GM21367 (cell line): ENCODE data around the gene ZNF385A.

Experiments
- ATAC-seq: cut with Tn5 transposase; IDR thresholded peaks from one replicate; pipeline ENCODE4 v1.9.1; 2021; ENCODE audit not compliant: unreplicated experiment

The ZNF385A gene

GRCh38 chr12:54416687-54417603 lies 32.4 kb upstream of the ZNF385A start:
- no peak for ATAC-seq

DNA sequence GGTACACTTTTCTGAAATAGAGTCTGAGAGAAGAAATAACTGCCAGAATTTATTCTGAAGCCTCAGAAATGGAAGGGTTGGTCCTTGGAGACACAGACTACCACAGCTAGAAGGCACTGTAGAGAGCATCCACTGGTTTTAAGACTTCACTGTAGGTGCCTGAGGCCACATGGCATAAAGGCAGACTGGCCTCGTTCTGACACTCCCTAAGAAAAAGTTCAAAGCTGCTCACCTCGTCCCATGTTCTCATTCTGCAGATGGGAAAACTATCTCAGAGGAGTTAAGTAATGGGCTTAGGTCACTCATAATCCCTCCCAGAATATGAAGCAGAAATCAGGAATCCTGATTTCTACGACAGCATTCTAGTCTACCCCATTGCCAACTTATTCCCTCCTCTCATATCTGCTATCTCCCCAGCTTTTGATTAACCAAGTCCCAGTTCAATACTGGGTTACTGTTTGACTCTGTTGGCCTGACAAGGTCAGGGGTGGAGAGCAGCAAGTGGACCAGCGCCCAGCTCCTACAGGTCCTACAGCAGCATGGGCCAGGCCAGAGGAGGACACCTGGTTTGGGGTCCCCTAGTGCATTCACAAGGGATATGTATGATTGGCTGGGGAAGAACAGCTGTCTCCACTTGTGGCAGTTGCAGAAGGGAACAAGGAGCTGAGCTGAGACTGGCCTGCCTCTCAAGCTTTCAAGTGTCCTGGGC lies 30.8 kb upstream of the ZNF385A start:
- ATAC-seq: no peak

- ATAC-seq: peak; percentile 67
Observed at GRCh38 chr12:54413284-54414190, 29.0 kb upstream of the ZNF385A start.

GRCh38 chr12:54412786-54413185 lies 28.3 kb upstream of the ZNF385A start:
- no peak for ATAC-seq

DNA sequence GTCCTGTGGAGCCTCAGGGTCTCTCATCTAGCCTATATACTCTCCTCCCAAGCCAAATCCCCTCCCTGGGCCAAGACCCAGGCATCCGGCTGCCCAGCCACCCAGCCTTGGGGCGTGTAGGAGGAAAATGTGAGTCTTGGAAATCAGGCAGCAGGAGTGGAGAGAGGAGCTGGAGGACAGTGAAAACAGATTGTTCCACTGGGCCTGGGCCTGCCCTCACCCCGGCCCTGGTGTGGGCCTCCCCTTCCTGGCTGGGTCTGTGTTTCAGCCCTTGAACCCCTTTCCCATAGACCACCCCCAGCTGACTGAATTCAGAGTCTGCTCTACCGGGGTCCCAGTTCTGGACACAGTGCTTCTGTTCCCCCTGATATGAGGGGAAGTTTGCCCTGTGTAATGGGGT lies 27.8 kb upstream of the ZNF385A start:
- no peak for ATAC-seq

GRCh38 chr12:54411391-54412241 lies 27.1 kb upstream of the ZNF385A start:
- no peak for ATAC-seq

DNA sequence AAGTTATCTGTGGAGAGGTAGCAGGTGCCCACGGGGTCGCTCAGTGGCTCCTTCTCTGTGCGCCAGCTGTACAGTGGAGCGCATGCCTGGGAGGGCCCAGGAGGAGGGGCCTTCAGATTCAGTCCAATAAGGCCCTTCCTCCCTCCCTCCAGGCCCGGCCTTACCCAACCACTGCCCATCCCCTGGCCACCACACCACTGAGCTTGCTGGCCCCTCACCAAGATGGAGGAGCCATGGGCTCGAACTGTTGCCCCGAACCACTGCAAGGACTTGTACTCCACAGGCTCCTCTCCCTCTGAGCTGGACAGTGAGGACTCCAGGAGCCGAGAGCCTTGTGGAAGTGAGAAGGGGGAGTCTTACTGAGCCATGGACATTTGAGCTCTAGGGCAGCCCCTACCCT lies 24.7 kb upstream of the ZNF385A start:
- no peak for ATAC-seq

DNA sequence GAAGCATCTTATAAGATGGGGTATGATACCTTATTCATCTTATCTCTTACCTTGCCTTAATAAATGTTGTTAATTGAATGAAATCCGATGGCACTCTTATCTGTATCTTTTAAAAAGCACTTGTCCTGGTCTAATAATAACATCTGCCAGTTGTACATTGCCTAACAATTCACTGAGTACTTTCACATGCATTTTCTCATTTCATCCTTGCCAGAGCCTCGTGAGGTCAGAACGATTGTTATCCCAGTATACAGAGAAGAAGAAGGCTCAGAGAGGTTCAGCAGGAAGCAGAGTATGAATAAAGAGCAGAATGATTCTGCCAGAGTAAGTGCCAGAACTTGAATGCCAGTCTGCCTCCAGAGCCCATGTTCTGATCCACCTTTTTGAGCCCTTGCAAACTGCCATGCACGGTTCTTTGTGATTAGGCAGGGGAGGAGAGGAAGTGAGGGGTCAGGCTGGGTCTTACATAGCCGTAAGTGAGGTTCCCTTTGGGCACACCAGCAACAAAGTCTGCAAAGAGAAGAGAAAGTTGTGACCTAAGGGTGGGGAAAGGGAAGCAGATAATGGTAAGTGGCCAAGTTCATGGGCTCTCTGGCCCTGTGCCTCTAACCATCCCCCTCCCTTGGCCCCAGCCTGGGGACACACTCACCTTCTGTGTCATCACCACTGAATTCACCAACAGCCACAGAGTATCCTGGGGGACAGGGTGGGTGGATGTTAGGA lies 22.8 kb upstream of the ZNF385A start:
- ATAC-seq: no peak

- no peak for ATAC-seq
Observed at GRCh38 chr12:54405573-54405972, 21.0 kb upstream of the ZNF385A start.

DNA sequence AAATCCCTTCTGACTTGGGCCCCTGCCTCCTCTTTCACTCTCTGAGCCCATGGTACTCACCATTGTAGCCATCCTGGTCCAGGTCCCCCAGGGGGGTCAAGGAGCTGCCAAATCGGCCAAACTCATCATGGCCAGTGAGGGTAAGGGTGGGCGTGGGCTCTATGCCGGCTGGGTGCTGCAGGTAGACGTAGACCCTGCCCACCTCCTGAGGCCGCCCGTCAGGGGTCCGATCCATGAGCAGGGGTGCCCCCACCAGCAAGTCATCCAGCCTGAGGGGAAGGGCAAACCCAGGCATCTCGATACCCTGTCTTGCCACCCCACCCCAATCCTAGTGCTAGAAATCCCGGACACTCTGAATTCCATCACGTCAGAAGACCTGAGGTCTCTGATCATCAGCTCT lies 20.6 kb upstream of the ZNF385A start:
- no peak for ATAC-seq

DNA sequence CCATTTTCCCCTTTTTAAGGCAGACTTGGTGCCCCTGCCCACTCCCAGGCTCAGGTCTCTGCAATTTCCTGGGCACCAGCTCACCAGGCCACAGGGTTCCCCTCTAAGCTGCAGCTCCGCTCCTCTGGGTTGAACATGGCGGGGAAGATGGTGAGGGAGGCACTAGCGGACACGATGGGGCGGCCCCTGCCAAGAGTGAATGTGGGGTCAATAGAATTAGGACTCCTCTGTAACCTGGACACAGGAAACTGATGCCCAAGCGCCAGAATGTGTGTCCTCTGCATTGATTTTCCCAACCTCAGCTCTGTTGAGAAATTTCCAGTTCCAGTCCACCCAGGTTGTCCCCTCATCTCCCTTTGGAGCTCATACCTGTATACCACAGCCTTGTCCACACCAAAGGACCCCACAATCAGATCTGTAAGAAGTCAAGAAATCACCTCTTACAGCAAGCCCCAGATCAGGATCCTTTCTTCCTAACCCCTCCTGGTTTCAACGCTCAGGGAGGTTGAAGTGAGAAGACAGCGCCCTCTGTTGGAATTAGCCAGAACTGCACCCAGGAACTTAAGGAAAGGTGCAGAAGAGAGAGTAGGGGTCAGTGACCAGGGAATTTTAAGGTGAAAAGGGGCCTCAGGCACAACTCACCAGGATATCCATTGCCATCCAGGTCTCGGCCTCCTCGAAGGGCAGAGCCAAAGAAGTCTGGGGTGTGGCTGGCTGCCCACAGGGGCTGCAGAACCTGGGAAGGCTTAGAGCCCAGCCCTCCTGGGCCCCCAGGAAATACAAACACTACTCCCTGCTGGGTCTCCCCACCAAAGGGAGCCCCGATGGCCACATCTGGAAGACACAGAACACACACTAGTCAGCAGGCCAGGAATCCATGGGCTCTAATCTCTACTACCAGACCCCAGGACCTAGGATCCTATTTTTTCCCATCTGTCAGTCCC lies 19.8 kb upstream of the ZNF385A start:
- no peak for ATAC-seq

DNA sequence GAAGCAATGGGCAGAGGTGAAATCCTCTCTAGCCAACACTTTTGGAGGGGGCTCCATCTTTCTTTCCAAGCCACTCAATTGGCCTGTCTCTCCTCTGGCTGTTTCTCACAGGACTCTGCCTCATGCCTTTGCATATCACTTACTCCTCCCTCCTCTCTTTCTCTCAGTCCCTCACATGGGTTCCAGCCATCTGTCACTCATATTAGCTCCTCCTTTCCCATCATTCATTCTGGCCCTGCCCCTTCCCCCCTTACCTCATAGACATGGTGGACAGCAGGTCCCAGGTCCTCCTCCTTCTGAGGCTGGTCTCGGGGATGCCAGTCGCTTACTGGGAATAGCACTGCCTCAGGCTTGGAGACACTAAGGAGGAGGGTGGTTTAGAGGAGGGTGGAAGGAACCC lies 16.6 kb upstream of the ZNF385A start:
- no peak for ATAC-seq

- no peak for ATAC-seq
Observed at GRCh38 chr12:54398995-54399793, 14.7 kb upstream of the ZNF385A start.

GRCh38 chr12:54398218-54398617 lies 13.7 kb upstream of the ZNF385A start:
- no peak for ATAC-seq

DNA sequence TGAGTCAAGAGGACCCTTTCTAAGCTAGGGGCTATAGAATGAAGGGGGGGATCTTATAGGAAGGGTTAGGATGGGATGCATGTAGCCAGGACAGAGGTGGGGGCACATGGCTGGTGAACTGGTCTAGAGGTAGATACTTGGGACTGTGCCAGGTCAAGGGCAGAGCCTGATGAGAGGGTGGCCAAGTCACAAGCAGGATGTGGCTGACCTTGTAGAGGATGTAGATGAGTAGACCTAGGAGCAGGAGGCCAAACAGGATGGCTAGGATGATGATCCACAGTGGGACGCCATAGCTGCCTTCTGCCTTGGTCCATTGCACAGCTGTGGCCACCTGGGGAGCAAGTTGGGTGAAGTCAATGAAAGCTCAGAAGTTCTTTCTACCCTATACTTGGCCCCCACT lies 12.6 kb upstream of the ZNF385A start:
- ATAC-seq: no peak

DNA sequence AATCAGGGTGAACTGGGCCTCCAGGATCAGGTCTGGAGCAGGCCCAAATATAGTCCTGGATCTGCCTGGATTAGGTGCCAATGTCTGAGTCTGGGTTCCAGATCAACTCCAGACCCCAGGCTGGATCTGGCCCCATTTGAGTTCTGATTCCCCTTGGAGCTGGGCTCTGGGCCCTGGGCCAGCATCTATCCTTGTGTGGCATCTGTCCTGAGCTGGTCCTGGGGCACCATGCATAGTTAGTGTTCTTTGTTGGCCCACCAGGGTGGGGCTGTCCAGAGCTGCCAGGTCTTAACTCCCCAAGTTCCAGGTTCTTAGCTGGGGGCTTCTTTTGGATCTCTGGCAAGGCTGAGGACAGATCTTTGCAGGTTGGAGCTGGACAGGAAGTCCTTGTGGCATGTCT lies 11.0 kb upstream of the ZNF385A start:
- ATAC-seq: no peak

GRCh38 chr12:54394986-54395385 lies 10.5 kb upstream of the ZNF385A start:
- ATAC-seq: no peak

DNA sequence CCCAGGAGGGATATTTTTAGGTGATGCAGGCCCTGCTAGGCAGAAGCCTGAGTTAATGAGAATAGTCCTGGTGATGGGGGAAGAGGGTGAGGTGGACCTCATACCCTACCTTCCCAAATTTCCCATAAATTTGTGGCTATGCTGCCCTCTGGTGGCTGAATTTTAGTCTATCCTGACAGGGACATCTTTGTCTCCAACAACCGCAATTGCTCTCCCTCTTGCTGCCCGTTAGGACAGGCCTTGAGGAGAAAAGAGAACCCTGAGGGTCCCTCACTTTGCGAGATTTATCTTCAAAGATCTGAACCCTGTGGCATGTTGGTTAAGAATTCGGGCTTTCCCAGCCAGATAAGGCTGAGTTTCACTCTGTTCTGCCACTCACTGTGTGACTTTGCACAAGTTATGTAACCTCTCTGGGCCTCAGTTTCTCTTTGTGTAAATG lies 9.8 kb upstream of the ZNF385A start:
- ATAC-seq: no peak
